Nephron progenitor cell (in vitro differentiated cells): ENCODE results near the gene EFNA2.
A peak's percentile ranks its signal among the peaks of the same experiment; 100 is the strongest.

Experiments
- DNase-seq: peaks from one replicate; pipeline ENCODE4 v3.0.0; 2021
- H3K27ac Mint-ChIP-seq: 2 replicates; pipeline ENCODE4 v1.8.0; 2021; ENCODE audit warnings: mild to moderate bottlenecking, moderate library complexity, mixed read lengths
- H3K27me3 Mint-ChIP-seq: 2 replicates; pipeline ENCODE4 v1.8.0; 2021; ENCODE audit warnings: mild to moderate bottlenecking, low read depth, mixed read lengths; ENCODE audit not compliant: poor library complexity
- H3K36me3 Mint-ChIP-seq: 2 replicates; pipeline ENCODE4 v1.8.0; 2021; ENCODE audit warnings: low read depth, mixed read lengths
- H3K4me1 Mint-ChIP-seq: 2 replicates; pipeline ENCODE4 v1.8.0; 2021; ENCODE audit warnings: mixed read lengths
- H3K4me3 Mint-ChIP-seq: 2 replicates; pipeline ENCODE4 v1.8.0; 2021; ENCODE audit warnings: mild to moderate bottlenecking, moderate library complexity, mixed read lengths
- H3K9me3 Mint-ChIP-seq: 2 replicates; pipeline ENCODE4 v1.8.0; 2021; ENCODE audit warnings: mild to moderate bottlenecking, moderate library complexity, mixed read lengths
- TF ChIP-seq, protein P1 (sequence below): fragments of 200-600 bp; sonication (generic); IDR thresholded peaks from 2 replicates; pipeline ENCODE4 v1.5.0; 2021; ENCODE audit warnings: antibody characterized with exemption

The EFNA2 gene

DNA sequence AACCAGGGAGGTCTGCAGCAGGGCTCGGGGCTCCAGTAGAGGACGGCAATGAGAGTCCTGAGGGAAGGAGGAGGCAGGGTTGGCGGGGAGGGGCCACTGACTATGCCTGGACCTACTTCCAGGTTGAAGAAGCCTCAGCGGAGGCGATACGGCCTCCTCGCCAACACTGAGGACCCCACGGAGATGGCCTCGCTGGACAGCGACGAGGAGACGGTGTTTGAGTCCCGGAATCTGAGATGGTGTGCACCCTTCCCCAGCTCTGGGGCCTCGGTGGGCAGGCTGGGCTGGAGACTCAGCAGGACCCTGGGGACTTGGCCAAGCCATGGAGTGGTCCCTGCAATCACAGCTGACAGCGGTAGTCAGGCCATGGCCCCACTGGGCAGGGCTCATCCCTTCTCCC is 8.6 kb upstream of the EFNA2 start:
- Mint-ChIP-seq H3K27ac (peak overlapping the region; percentile 95), H3K27me3 (peaks cover 7% of the 10 kb centered on the region), H3K36me3 (peaks cover 22% of the 10 kb centered on the region), H3K4me3 (peak overlapping the region; percentile 74), H3K4me1 (peaks cover 42% of the 10 kb centered on the region), H3K9me3 (no peaks in the 10 kb centered on the region)
- no peak for DNase-seq
- TF ChIP-seq, protein P1, sequence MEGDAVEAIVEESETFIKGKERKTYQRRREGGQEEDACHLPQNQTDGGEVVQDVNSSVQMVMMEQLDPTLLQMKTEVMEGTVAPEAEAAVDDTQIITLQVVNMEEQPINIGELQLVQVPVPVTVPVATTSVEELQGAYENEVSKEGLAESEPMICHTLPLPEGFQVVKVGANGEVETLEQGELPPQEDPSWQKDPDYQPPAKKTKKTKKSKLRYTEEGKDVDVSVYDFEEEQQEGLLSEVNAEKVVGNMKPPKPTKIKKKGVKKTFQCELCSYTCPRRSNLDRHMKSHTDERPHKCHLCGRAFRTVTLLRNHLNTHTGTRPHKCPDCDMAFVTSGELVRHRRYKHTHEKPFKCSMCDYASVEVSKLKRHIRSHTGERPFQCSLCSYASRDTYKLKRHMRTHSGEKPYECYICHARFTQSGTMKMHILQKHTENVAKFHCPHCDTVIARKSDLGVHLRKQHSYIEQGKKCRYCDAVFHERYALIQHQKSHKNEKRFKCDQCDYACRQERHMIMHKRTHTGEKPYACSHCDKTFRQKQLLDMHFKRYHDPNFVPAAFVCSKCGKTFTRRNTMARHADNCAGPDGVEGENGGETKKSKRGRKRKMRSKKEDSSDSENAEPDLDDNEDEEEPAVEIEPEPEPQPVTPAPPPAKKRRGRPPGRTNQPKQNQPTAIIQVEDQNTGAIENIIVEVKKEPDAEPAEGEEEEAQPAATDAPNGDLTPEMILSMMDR, result no peak

DNA sequence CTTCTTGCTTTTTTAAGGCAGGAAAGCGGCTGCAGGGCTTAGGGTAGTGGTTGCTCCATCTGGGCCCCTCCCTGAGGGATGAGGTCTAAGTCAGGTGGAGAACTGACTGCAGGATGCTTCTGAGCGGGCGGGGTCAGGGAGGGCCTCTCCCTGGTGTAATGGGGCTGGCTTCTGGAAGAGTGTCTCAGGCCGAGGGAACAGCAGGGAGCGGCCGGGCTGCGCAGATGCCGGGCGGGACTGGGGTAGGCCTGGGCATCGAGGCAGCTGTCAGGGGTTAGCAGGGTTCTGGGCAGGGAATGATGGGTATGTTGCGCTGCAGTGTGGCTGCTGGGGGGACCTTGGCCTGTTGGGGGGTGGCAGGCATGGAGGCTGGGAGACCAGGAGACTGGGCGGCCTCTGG is 7.6 kb upstream of the EFNA2 start:
- H3K4me1 Mint-ChIP-seq, result peaks cover 32% of the 10 kb centered on the region
- TF ChIP-seq, protein P1, result no peak
- no peak overlapping the region for H3K27ac Mint-ChIP-seq
- peaks cover 7% of the 10 kb centered on the region for H3K27me3 Mint-ChIP-seq
- no peak overlapping the region for H3K4me3 Mint-ChIP-seq
- peaks cover 13% of the 10 kb centered on the region for H3K36me3 Mint-ChIP-seq
- no peak for DNase-seq
- no peaks in the 10 kb centered on the region for H3K9me3 Mint-ChIP-seq

DNA sequence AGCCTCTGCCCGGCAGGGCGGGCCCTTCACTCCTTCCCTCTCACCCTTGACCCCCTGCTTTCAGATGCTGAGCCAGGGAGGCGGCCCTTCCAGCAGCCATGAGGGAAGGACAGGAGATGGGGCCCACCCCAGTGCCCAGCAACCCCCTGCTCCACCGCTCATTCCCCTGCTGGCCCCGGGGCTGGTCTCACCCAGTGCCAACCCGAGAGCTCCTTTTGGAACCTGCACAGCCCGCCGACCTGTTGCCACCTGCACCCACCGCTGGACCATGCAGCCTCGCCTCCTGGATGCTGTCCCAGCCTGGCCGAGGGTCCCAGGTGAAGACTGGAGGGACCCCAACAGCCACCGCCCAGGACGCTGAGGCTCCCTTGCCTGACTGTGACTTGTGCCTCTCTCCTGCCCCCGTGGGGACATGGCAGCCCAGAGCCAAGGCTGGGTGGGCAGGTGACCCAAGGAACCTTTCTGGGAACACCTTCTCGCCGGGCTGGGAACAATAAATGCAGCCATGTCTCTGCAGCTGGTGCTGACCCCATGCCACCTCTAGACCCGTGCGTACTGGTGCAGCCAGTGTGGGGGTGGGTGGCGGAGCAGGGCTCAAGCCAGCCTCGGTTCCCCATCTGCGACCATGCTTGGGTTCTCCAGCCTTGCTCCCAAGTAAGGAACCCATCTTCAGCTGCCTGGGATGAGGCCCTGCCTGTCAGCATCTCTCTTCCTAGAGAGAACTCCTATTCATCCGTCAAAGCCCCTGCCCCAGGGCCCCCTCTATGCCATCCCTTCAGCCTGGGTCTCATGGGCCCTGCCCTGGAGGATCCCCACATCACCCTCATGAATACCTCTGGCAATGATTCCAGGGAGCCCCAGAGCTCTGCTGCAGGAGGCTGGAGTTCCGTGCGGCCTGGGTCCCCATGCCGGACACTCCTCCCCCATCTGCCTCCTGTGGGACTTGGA is 6.7 kb upstream of the EFNA2 start:
- Mint-ChIP-seq H3K36me3 (peaks cover 5% of the 10 kb centered on the region), H3K4me3 (no peak overlapping the region), H3K27me3 (peaks cover 7% of the 10 kb centered on the region), H3K9me3 (no peaks in the 10 kb centered on the region), H3K4me1 (peaks cover 23% of the 10 kb centered on the region), H3K27ac (no peak overlapping the region)
- no peak for DNase-seq
- TF ChIP-seq, protein P1, result no peak

DNA sequence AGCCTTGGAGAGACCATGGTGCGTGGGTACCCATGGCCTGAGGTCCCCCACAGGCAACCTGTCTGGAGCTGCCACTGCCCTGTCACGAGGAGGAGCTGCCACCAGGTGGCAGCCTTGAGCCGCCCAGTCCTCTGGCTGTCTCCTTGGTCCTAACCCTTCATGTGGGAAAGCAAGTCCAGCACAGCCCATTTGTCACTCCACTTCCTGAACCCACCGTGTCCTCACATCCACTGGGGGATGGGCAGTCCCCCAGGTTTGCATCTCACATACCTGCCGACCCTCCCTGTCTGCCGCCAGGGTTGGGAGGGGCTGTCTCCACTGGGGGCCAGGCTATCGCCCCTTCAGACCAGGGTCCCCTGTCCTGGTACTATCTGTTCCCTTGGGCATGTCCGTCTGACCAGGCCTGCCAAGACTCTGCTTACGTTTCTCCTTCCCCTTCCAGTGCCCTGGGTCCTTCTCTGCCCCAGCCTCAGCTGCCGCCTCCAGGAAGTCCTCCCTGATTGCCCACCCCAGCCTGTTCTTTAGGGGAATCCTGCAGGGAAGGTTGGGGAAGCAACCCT is 5.8 kb upstream of the EFNA2 start:
- Mint-ChIP-seq H3K9me3 (no peaks in the 10 kb centered on the region), H3K4me1 (peaks cover 27% of the 10 kb centered on the region), H3K27ac (no peak overlapping the region), H3K4me3 (no peak overlapping the region), H3K27me3 (peaks cover 14% of the 10 kb centered on the region), H3K36me3 (peaks cover 4% of the 10 kb centered on the region)
- TF ChIP-seq, protein P1, result peak; percentile 98
- peak; percentile 89 for DNase-seq

DNA sequence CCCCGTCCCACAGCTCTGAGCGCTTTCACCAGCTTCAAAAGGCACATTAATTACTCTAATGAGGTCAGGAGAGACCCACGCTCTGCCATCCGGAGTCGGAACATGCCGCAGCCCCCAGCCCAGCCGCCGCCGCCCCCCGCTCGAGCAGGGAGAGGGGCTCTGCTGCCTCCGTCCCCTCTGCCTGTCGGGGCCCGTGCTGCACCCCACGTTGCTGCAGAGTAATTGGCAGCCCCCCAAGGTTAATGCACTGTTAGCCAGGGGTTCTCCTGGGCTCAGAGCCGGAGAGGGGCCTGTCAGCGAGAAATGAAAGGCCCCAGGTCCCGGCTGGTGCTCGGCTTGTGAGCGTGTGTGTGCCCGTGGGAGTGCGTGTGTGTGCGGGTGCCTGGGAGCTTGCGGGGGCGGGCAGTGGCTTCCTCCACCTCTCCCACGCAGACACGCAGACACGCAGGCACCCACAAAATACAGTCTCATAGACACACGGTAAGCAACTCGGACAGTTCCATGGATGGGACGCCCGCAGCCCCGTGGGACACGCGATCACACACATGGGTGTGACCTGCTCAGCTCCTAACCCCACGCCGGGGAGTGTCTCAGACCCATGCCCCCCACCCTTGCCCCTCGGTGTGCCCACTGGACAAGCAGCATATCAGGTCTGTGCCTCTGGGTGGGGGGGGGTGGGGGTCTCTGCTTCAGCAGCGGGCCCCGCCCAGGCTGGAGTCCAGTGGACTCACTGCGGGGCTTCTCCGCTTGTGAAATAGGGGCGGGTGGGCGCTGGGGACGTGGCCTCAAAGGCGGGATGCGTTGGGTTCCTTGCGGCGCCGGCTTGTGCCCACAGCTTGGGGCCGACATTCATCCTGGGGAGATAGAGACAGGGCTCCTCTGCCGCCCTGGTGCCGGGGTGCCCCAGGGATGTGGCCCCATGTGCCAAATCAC is 4.8 kb upstream of the EFNA2 start:
- Mint-ChIP-seq H3K4me3 (no peak overlapping the region), H3K27me3 (peaks cover 18% of the 10 kb centered on the region)

More for the DNA sequence above, 4.8 kb upstream of the EFNA2 start:
- no peak overlapping the region for H3K27ac Mint-ChIP-seq
- no peaks in the 10 kb centered on the region for H3K9me3 Mint-ChIP-seq
- TF ChIP-seq, protein P1, result no peak
- no peak for DNase-seq
- peaks cover 29% of the 10 kb centered on the region for H3K4me1 Mint-ChIP-seq
- H3K36me3 Mint-ChIP-seq, result peaks cover 4% of the 10 kb centered on the region
